Adipose tissue (tissue), 3 donors: ENCODE results near the gene KDM7A. TPM values are rescaled to one million over a fixed set of nuclear protein-coding genes. Genes with fewer than 3 reads are reported as not detected.

ENCODE experiments used
- H3K27ac ChIP-seq: one replicate; pipeline ENCODE4 v1.5.1; 2013; ENCODE audit warnings: low read depth, low read length
- WGBS, 3 donors: extraction: QIAGEN DNeasy Blood & Tissue Kit; methylation state at CpG; one replicate each; pipeline ENCODE4 v1.1.7; 2013; 5-methylcytosine and 5-hydroxymethylcytosine counted together
- polyA plus RNA-seq, 3 donors: library from polyadenylated mRNA; stranded (reverse); fragments of 200-250 nt; gene quantifications; one replicate each; pipeline ENCODE4 v1.2.3, GENCODE V29; 2013
- donor health status: healthy with polysubstance abuse.
- donor health status: Bipolar disorder and iron deficiency.
- donor health status: healthy.

The KDM7A gene
- polyA plus RNA-seq: 1 to 10 TPM; 2.9 to 6.3 (median 6.0) TPM

- H3K27ac ChIP-seq: peak within 1 kb of the TSS; percentile 96
- whole genome bisulfite sequencing, 3 donors: 0 to 1% (median 1%) methylated on average over 84 to 132 of the region's 132 CpGs
Measured at GRCh38 chr7:140176811-140177702, at the start of gene KDM7A. TSS of gene KDM7A (minus strand) at chr7:140176983. CDS start at chr7:140176937, 46 bp downstream.

- WGBS, 3 donors: 75 to 79% (median 76%) methylated on average over 5 of the region's 5 CpGs
Measured at GRCh38 chr7:140225562-140226249, 48.9 kb upstream of the KDM7A start.

GRCh38 chr7:140223515-140224221 is 46.9 kb upstream of the KDM7A start:
- H3K27ac ChIP-seq: no peak overlapping the region
- 81 to 85% (median 84%) methylated on average over 15 of the region's 15 CpGs for WGBS, 3 donors

More at GRCh38 chr7:140225562-140226249, 48.9 kb upstream of the KDM7A start:
- H3K27ac ChIP-seq: no peak overlapping the region

- H3K27ac ChIP-seq: no peak overlapping the region
- 83 to 86% (median 83%) methylated on average over 10 of the region's 10 CpGs for WGBS, 3 donors
Measured at GRCh38 chr7:140222814-140223213, 46.0 kb upstream of the KDM7A start.

- 79 to 90% (median 89%) methylated on average over 10 of the region's 10 CpGs for WGBS, 3 donors
- H3K27ac ChIP-seq: no peak overlapping the region
Measured at GRCh38 chr7:140219672-140220524, 43.1 kb upstream of the KDM7A start.

DNA sequence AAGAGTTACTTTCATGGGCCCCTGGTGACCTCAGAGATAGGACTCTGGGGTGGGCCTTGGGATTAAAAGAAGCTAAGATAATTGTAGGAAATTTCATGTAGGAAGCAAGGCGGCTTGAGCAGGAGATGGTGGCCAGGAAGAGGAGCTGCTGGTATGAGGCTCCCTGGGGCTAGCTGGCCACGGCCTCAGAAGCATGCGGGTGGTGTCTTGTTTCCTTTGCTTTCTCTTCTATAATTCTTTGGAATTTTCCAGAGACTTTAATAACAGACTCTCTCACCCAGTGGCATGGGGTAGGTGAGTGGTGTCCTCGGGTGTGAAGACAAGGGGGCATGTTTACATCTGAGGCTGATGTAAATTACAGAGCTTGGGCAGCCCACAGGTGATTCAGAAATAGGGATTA is 41.9 kb upstream of the KDM7A start:
- 88 to 95% (median 91%) methylated on average over 4 of the region's 4 CpGs for WGBS, 3 donors

GRCh38 chr7:140217750-140218501 is 41.1 kb upstream of the KDM7A start:
- H3K27ac ChIP-seq: no peak overlapping the region
- WGBS, 3 donors: 88 to 92% (median 90%) methylated on average over 4 of the region's 4 CpGs

More for the DNA sequence above, 41.9 kb upstream of the KDM7A start:
- H3K27ac ChIP-seq: no peak overlapping the region

DNA sequence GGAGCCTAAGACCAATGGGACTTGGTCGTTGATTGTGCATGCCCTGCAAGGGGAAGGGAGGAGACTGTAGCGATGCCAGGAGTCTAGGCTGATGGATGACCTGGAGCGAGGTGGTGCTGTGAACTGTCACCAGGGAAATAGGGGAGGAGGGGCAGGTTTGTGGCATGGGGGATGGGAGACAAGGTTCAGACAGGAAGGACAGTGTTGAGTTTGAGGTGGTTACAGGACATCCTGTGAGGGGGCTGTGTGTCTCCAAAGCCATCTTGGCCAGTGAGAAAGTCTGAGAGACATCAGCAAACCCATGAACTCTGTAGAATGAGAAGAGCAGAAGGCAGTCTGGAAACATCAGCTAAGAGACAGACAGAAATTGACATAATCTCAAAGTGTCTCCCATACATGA is 38.5 kb upstream of the KDM7A start:
- WGBS, 3 donors: 81 to 91% (median 88%) methylated on average over 3 of the region's 3 CpGs
- no peak overlapping the region for H3K27ac ChIP-seq

GRCh38 chr7:140214075-140214684 is 37.4 kb upstream of the KDM7A start:
- 33 to 72% (median 58%) methylated on average over 3 of the region's 3 CpGs for WGBS, 3 donors
- H3K27ac ChIP-seq: no peak overlapping the region

GRCh38 chr7:140213684-140214074 is 36.9 kb upstream of the KDM7A start:
- 49 to 84% (median 81%) methylated on average over 3 of the region's 3 CpGs for WGBS, 3 donors
- no peak overlapping the region for H3K27ac ChIP-seq

DNA sequence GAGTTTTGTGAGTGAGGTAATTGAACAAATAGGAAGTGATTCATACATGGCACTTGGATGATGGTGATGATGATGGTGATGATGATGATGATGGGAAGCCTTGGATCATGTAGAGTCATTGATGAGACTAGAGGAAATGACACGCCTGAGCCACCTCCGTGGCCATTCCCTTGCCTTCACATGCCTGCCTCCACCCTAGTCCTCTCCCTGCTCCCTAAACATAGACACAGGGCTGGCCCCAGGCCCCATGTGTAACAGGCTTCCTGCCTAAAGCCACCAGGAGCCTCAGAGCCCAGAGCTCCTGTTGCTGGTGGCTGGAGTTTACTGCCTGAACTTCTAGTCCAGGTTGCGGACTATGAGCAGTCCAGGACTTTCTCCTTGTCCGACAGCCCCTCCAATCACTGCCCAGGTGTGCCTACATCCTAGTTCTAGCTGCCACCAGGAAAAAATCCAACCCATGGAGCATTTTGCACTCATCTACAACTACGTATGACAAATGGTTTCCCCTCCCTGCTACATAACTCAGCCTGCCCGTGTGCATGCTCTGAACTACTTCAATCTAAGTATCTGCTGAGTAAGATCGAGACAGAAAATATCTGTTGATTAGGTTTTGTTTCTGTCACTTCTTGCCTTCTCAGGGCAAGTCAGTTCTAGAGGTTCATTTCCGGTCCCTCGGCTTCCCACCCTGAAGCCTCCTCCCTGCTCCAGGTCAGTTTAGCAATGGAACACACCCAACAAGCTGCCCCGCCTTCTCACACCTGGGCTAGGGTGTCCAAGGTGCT is 35.5 kb upstream of the KDM7A start:
- no peak overlapping the region for H3K27ac ChIP-seq
- WGBS, 3 donors: 76 to 85% (median 82%) methylated on average over 10 of the region's 10 CpGs

GRCh38 chr7:140211698-140212097 is 34.9 kb upstream of the KDM7A start:
- WGBS, 3 donors: 88 to 95% (median 95%) methylated on average over 4 of the region's 4 CpGs
- H3K27ac ChIP-seq: no peak overlapping the region

DNA sequence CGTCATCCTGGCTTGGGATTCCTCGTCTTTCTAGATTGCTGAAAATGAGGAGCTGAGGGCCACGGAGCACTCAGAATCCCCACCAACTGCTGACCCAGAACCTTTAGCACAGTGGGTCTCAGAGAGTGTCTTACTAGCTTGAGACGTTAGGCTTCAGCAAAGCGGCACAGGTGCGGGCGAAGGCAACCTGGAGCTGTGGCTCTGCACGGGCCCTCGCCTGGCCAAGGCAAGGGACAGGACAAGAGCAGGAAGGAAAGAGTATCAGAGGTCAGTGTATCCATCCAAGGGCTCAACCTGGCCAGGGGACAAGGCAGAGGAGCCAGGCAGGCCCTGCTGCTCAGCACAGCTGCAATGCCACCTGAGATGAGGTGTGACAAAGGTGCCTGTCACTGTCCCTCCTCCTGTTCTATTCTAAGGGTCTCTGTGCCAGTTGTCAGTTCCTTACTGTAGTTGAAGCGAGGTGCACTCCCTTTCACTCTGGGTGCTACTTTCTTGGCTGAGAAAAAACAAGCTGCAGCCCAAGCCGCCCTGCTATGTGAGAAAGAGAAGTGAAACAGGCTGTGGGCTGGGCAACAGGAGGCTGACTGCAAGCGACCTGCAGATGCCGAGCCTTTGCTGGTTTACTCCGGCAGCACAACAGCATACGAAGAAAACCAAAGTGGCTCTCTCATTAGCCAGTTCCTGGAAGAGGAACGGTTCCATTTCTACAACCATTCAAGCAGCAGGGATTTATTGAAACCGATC is 33.3 kb upstream of the KDM7A start:
- no peak overlapping the region for H3K27ac ChIP-seq
- WGBS, 3 donors: 75 to 82% (median 79%) methylated on average over 17 of the region's 17 CpGs

- WGBS, 3 donors: 65 to 81% (median 69%) methylated on average over 4 of the region's 4 CpGs
- H3K27ac ChIP-seq: no peak overlapping the region
Measured at GRCh38 chr7:140206616-140207389, 30.0 kb upstream of the KDM7A start.

GRCh38 chr7:140205600-140205999 is 28.8 kb upstream of the KDM7A start:
- 67 to 76% (median 75%) methylated on average over 4 of the region's 4 CpGs for WGBS, 3 donors

More at GRCh38 chr7:140205600-140205999, 28.8 kb upstream of the KDM7A start:
- no peak overlapping the region for H3K27ac ChIP-seq
